CD8-positive, alpha-beta memory T cell (primary cell): ENCODE measurements around the gene SLC6A11. TPM values are rescaled to one million over a fixed set of nuclear protein-coding genes. Genes with fewer than 3 reads are reported as not detected.

Source experiments
- polyA plus RNA-seq: library from polyadenylated mRNA; unstranded; fragments of 300-500 nt; fragmentation: Illumina TruSeq; gene quantifications from one replicate; pipeline ENCODE4 v1.2.3, GENCODE V29; 2021
- total RNA-seq, 2 experiments: library from RNA; stranded (reverse); gene quantifications; one replicate each; pipeline ENCODE4 v1.2.3, GENCODE V29; 2021

Gene SLC6A11
- total and polyA plus RNA-seq, 3 experiments from 2014 or later, result not detected

Other genes with a start within 250 kb of the SLC6A11 start
- not detected for gene SLC6A1, start 176.5 kb downstream of the SLC6A11 start, total RNA-seq
- gene SLC6A1, start 176.5 kb downstream of the SLC6A11 start, polyA plus RNA-seq, result not detected